DOHH2 (cell line): ENCODE results near the gene UBN1.

Experiments used
- H3F3A ChIP-seq: fragments of 200-600 bp; sonication (generic), shearing (Covaris generic); 2 replicates; pipeline ENCODE4 v1.6.0; 2016; ENCODE audit warnings: antibody characterized with exemption, mild to moderate bottlenecking; ENCODE audit not compliant: control insufficient read depth, insufficient read depth
- H3K27ac ChIP-seq: fragments of 200-600 bp; sonication (generic); 2 replicates; pipeline ENCODE4 v1.5.1; 2014; ENCODE audit warnings: low read depth, mild to moderate bottlenecking, low read length, moderate library complexity
- H3K27me3 ChIP-seq: fragments of 200-600 bp; sonication (generic); 2 replicates; pipeline ENCODE4 v1.6.1; 2014; ENCODE audit warnings: mild to moderate bottlenecking, low read length, mixed read lengths; ENCODE audit not compliant: control insufficient read depth
- H3K36me3 ChIP-seq: fragments of 200-600 bp; sonication (generic); 2 replicates; pipeline ENCODE4 v1.6.1; 2014; ENCODE audit warnings: mild to moderate bottlenecking, low read length, moderate library complexity, mixed read lengths; ENCODE audit not compliant: control insufficient read depth
- H3K4me1 ChIP-seq: fragments of 200-600 bp; sonication (generic); 2 replicates; pipeline ENCODE4 v1.6.1; 2014; ENCODE audit warnings: mild to moderate bottlenecking, low read length, mixed read lengths; ENCODE audit not compliant: control insufficient read depth
- H3K4me2 ChIP-seq: fragments of 200-600 bp; sonication (generic); 2 replicates; pipeline ENCODE4 v1.6.0; 2014; ENCODE audit warnings: mild to moderate bottlenecking, low read length, moderate library complexity
- H3K4me3 ChIP-seq: fragments of 200-600 bp; sonication (generic); 2 replicates; pipeline ENCODE4 v1.5.1; 2014; ENCODE audit warnings: mild to moderate bottlenecking, low read length, mixed read lengths
- H3K79me2 ChIP-seq: fragments of 200-600 bp; sonication (generic); 2 replicates; pipeline ENCODE4 v1.6.1; 2014; ENCODE audit warnings: mild to moderate bottlenecking, low read length, mixed read lengths; ENCODE audit not compliant: control insufficient read depth
- H3K9me2 ChIP-seq: fragments of 200-600 bp; sonication (generic); replicated peaks from 2 replicates; pipeline ENCODE4 v1.6.1; 2014; ENCODE audit warnings: mild to moderate bottlenecking, low read length, mixed read lengths; ENCODE audit not compliant: control insufficient read depth
- H3K9me3 ChIP-seq: fragments of 200-600 bp; sonication (generic); 2 replicates; pipeline ENCODE4 v1.6.1; 2014; ENCODE audit warnings: antibody characterized with exemption, low read length, mixed read lengths; ENCODE audit not compliant: control insufficient read depth, insufficient read depth
- H4K20me1 ChIP-seq: fragments of 200-600 bp; sonication (generic); 2 replicates; pipeline ENCODE4 v1.6.0; 2014; ENCODE audit warnings: low read depth, mild to moderate bottlenecking, antibody characterized with exemption, low read length, moderate library complexity; ENCODE audit not compliant: control insufficient read depth, insufficient read depth
- CTCF ChIP-seq: fragments of 200-600 bp; sonication (generic); IDR thresholded peaks from one replicate; pipeline ENCODE4 v1.5.1; 2014; ENCODE audit warnings: antibody characterized with exemption, mild to moderate bottlenecking, low read depth, low read length; ENCODE audit not compliant: poor library complexity, severe bottlenecking
- EZH2phosphoT487 ChIP-seq: fragments of 200-600 bp; sonication (generic); IDR thresholded peaks from 2 replicates; pipeline ENCODE4 v1.6.1; 2017; ENCODE audit warnings: borderline replicate concordance, mild to moderate bottlenecking, antibody characterized with exemption, low read length, moderate library complexity, mixed read lengths

Gene UBN1

GRCh38 chr16:4864728-4865127, 17.4 kb downstream of the UBN1 start:
- Histone ChIP-seq H3K9me3 (no peaks in the 10 kb centered on the region), H3K79me2 (peaks cover 92% of the 10 kb centered on the region), H4K20me1 (peaks cover 4% of the 10 kb centered on the region; the same call in 1 of the 2 replicates), H3K27ac (no peak overlapping the region), H3K9me2 (no peaks in the 10 kb centered on the region), H3K36me3 (peaks cover 67% of the 10 kb centered on the region), H3K27me3 (no peaks in the 10 kb centered on the region), H3K4me3 (no peak overlapping the region), H3F3A (no peaks in the 10 kb centered on the region), H3K4me1 (no peaks in the 10 kb centered on the region), H3K4me2 (no peak overlapping the region)
- no peak for TF ChIP-seq CTCF
- no peak for TF ChIP-seq EZH2phosphoT487

GRCh38 chr16:4865231-4865860, 18.1 kb downstream of the UBN1 start:
- Histone ChIP-seq H3K4me2 (no peak overlapping the region), H3K36me3 (peaks cover 67% of the 10 kb centered on the region), H3K27me3 (no peaks in the 10 kb centered on the region), H3K9me2 (no peaks in the 10 kb centered on the region), H4K20me1 (peaks cover 4% of the 10 kb centered on the region; the same call in 1 of the 2 replicates), H3K4me3 (no peak overlapping the region), H3F3A (no peaks in the 10 kb centered on the region), H3K9me3 (no peaks in the 10 kb centered on the region), H3K27ac (no peak overlapping the region), H3K4me1 (no peaks in the 10 kb centered on the region), H3K79me2 (peaks cover 92% of the 10 kb centered on the region)
- TF ChIP-seq EZH2phosphoT487 = no peak
- TF ChIP-seq CTCF = no peak

GRCh38 chr16:4866586-4866985, 19.3 kb downstream of the UBN1 start:
- Histone ChIP-seq H3K9me3 (no peaks in the 10 kb centered on the region), H3F3A (no peaks in the 10 kb centered on the region), H4K20me1 (peaks cover 4% of the 10 kb centered on the region; the same call in 1 of the 2 replicates), H3K27ac (no peak overlapping the region), H3K9me2 (no peaks in the 10 kb centered on the region), H3K4me2 (no peak overlapping the region), H3K4me1 (no peaks in the 10 kb centered on the region), H3K79me2 (peaks cover 81% of the 10 kb centered on the region), H3K27me3 (no peaks in the 10 kb centered on the region), H3K36me3 (peaks cover 65% of the 10 kb centered on the region), H3K4me3 (no peak overlapping the region)
- no peak for TF ChIP-seq EZH2phosphoT487
- TF ChIP-seq CTCF = no peak
